Middle frontal gyrus (tissue), 1 donor: ENCODE data around the gene NPHP3.
"Not testable (repeated sequence)": the region's sequence is repeated elsewhere in the genome, so short reads cannot be mapped to it uniquely, and the experiment has no call there.

Experiments
- DNase-seq: peaks from one replicate; pipeline ENCODE4 v3.0.0-alpha.2; 2015; ENCODE audit warnings: low spot score; ENCODE audit errors: extremely low spot score

NPHP3 gene, protein sequence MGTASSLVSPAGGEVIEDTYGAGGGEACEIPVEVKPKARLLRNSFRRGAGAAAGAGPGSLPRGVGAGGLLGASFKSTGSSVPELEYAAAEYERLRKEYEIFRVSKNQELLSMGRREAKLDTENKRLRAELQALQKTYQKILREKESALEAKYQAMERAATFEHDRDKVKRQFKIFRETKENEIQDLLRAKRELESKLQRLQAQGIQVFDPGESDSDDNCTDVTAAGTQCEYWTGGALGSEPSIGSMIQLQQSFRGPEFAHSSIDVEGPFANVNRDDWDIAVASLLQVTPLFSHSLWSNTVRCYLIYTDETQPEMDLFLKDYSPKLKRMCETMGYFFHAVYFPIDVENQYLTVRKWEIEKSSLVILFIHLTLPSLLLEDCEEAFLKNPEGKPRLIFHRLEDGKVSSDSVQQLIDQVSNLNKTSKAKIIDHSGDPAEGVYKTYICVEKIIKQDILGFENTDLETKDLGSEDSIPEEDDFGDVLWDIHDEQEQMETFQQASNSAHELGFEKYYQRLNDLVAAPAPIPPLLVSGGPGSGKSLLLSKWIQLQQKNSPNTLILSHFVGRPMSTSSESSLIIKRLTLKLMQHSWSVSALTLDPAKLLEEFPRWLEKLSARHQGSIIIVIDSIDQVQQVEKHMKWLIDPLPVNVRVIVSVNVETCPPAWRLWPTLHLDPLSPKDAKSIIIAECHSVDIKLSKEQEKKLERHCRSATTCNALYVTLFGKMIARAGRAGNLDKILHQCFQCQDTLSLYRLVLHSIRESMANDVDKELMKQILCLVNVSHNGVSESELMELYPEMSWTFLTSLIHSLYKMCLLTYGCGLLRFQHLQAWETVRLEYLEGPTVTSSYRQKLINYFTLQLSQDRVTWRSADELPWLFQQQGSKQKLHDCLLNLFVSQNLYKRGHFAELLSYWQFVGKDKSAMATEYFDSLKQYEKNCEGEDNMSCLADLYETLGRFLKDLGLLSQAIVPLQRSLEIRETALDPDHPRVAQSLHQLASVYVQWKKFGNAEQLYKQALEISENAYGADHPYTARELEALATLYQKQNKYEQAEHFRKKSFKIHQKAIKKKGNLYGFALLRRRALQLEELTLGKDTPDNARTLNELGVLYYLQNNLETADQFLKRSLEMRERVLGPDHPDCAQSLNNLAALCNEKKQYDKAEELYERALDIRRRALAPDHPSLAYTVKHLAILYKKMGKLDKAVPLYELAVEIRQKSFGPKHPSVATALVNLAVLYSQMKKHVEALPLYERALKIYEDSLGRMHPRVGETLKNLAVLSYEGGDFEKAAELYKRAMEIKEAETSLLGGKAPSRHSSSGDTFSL (N-terminal part only)

DNA sequence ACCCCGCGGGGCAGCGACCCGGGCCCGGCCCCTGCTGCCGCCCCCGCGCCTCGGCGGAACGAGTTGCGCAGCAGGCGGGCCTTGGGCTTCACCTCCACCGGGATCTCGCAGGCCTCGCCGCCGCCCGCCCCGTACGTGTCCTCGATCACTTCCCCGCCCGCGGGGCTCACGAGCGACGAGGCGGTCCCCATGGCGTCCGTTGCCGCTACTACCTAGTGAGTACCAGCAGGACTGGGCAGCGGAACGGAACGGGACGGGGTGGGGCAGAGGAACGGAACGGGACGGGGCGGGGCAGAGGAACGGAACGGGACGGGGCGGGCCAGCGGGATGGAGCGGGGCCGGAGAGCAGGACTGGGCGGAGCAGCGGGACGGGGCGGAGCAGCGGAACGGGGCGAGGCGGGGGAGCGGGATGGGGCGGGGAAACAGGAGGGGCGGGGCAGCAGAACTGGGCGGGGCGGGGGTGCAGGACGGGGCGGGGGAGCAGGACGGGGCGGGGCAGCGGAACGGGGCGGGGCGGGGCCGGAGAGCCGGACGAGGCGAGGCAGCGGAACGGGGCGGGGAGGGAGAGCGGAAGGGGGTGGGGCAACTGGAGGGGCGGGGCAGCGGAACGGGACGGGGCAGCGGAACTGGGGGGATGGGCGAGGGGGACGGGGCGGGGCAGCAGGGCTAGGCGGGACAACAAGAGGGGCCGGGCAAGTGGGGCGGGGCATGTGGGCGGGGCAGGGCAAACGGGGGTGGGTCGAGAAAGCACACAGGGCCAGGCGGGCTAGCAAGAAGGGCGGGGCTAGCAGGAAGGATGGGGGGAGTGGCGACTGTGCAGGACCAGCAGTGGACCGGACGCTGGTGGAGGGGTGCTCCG lies at the start of gene NPHP3:
Gene NPHP3, minus strand, starts transcription at position 245 of the 859 bp plus-strand sequence. Its CDS starts 54 bp downstream, at position 191.
- DNase-seq, result peak; percentile 71

DNA sequence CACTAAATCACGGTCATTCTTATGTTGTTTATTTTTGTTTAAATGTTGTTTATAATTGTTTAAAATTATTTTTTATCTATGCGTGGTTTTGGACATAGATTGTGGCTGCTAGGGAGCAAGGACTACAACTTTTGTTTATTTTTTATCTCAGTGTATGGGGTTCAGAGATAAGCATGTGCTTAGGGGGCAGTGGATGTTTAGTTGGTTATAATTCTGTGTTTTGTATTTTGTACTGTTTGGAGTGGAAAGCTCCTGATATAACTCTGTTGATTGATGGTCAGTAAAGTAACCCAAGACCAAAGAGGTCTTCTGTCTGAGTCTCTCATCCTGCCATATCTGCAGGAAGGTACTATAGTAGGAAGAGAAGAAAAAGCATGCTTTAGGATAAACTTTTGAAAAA lies 36.5 kb upstream of the NPHP3 start:
- no peak for DNase-seq

DNA sequence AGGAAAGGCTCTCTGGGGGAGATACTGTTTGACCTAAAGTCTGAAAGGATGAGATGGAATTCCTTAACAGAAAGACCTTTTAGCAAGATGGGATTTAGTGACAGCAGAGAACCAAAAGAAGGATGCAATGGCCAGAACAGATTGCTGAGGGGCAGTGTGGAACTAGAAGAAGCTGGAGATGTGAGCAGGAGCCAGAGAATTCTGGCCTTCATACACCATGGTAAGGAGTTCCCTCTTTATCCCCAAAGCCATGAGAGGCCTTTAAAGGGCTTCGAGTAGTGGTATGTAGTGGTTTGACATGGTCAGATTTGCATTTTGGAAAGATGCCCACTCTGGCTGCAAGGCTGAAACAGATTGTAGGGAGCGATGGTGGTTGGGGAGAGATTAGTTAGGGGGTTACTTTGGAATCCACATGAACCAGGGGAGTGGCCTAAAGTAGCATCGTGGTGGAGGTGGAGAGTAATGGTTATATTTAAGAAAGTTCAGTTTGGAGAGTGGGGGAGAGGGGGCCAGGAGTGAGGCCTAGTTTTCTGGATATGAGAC lies 34.0 kb upstream of the NPHP3 start:
- no peak for DNase-seq

DNA sequence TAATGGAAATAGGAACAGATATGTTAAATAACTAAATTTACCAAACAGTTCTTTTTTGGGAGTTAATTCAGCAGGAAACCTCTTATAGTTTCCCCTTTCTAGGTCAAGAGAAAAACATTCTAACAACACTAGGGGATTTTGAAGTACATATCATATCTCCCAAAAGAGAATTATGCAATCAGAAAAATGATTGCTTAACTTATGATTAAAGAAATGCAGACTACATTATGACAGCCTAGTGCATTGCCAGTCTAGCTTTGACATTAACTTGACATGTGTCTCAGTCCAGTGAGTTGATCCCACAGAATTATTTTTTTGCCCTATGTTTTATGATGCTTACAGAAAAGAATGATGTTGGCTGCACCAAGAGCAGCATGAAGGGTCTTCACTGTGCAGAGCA lies 31.7 kb upstream of the NPHP3 start:
- no peak for DNase-seq

DNA sequence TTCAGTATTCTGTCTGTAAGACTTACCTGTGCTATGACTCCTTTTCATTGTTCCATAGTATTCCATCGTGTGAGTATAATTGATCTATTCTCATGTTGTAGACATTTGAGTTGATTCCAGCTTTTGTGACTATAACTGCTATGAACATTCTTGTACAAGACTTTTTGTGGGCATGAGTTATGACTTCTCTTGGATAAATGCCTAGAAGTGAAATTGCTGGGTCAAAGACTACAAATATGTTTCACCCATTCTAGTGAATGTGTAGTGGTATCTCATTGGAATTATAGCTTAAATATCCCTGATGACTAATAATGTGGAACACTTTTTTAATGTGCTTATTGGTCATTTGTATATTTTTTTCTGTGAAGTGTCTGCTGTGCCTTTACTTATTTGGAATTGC lies 27.6 kb upstream of the NPHP3 start:
- no peak for DNase-seq

DNA sequence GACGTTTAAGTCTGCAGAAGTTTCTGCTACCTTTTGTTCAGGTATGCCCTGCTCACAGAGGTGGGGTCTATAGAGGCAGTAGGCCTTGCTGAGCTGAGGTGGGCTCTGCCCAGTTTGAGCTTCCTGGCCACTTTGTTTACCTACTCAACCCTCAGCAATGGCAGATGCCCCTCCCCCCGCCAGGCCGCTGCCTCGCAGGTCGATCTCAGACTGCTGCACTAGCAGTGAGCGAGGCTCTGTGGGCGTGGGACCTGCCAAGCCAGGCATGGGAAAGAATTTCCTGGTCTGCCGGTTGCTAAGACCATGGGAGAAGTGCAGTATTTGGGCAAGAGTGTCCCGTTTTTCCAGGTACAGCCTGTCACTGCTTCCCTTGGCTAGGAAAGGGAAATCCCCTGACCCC lies 24.5 kb upstream of the NPHP3 start:
- DNase-seq, result not testable (repeated sequence)

DNA sequence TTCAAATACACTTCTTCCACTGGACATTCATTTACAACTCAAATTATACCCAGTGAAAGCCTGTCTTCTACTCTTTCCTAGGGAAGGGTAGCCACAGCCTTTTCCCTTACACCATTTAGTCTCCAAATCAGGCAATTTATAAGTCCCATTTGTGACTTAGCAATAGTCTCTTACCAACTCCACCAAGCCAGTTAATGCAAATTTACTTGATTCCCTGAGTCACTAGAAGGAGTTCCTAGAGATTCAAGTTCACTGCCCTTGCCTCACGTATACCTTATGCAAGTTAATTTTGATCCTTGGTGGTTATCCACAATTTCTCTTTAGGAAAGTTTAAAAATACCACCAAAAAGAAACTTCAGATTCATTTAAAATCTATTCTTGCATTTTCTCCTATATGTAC lies 16.1 kb upstream of the NPHP3 start:
- DNase-seq, result no peak

DNA sequence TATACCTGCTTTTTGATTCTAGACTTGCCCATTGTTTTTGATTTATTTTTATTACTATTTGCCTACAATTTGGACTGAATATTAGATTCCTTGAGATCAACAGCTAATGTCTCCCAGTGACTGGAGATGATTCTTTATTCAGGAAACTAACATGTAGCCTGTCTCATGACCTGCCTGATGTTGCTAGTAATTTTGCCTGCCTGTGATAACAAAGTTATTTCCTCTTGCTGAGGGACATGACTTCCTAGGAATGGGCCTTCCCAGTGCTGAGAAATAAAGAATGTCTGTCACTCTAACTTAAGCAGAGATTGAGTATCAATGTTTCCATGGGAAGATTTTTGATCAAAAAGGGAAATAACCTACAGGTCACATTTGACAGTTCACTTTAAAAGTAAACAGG lies 13.4 kb upstream of the NPHP3 start:
- DNase-seq, result no peak

DNA sequence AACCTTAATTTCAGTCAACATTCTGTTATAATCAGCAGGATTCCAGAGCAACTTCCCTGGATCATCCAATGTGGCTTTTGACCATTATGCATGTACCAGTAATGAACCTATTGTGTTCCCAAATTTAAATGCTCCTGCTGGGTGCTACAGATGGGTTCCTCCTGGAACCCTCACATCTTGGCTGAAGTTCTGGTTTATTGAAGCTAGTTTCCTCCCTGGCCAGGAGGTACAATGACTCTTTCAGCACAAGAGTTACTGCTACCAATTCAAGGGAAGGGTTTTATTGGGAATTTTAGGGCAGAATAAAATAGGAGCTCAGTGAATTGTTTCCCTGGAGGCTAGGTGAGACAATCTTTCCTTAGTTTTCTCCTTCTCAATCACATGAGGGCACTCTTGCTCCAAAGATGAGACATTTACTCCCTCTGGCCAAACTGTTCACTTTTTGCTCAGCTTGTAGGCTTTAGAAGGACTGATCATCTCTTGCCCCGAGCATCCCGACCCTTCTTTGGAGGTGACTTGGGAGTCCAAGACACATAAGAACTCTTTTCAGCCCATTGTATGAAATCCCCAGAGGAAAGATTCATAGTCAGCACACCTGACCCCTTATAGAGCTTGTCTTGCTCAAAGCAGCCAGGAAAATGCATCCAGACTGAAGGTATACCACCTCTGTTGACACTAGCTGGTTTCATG lies 8.8 kb upstream of the NPHP3 start:
- DNase-seq, result no peak

DNA sequence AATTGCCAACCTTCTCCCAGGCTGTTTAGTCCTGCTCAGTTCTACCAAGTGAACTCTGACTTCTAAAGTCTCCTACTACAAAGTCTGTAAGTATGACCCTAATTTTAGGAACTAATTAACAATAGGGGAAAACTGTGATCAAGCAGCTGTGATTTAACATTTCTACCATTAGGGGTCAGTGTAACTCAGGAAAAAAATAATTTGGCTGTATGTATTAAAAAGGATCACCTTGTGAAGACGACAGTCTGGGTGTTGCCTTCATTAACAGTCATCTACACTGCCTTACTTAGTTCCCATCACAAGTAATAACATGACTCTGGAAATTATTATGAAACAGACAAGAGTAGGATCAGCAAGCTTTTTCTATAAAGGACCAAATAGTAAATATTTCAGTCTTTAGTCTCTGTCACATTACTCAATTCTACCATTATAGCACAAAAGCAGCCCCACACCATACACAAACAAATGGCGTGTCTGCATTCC lies 4.2 kb upstream of the NPHP3 start:
- DNase-seq, result no peak

DNA sequence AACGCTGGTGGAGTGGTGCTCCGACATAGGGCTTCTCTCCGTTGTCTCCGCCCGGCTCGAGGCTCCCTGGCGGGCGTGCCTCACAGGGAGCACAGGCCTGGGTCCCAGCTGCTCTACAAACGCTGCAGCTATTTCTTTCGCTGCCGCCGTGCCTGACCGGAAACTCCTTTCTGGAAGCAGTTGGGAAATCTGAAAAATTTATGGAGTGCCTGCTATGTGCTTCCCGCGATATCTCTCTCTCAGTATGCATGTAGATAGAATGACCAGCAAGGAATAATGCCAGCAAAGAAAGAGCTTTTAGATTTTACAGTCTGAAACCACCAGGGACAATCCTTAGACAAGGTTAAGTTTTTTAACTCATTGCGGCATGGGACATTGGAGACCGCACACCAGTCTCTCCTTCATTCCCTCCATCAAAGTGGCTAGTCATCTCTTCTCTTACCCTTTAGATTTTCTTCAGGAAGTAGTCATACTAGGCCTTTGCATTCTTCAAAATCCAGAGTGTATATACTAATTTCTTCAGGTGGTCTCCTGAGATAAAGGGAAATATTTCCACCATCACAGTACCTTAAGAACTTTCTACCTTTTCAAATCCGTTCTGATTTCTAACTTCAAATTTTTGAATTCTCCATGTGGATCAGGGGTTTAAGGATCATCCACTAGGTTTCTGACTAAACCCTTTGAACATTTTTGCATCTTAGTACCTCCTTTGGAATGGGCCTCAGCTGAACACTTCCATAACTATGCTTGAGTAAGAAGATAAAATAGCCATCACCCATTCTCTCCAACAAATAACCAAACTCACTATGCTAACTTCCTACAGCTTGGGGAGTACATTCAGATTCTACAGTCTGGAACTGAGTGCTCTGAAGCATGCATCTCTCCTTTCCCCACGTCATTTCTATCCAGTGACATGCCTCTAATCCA lies 1.1 kb upstream of the NPHP3 start:
- DNase-seq, result no peak

DNA sequence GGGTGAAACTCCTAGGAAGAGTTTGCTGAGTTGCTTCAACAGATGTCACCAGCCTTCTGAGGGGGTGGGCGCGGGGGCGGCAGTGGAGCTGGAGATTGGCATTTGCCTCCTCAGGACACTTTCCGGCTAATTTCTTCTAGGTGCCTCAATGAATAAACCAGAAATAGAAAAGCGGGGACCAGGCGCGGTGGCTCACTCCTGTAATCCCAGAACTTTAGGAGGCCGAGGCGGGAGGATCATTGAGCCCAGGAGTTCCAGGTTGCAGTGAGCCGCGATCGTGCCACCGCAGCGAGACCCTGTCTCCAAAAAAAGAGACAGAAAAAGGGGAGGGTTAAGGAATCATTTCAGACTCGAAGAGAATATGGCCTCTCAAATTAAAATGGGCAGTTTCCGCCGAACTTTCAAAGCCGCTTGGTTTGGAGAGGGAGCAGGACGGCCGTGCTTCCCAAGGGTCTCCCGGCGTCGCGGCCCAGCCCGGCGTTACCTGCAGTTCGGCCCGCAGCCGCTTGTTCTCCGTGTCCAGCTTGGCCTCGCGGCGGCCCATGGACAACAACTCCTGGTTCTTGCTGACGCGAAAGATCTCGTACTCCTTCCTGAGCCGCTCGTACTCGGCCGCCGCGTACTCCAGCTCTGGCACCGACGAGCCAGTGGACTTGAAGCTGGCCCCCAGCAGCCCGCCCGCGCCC lies 587 bp downstream of the NPHP3 start:
- DNase-seq, result no peak

DNA sequence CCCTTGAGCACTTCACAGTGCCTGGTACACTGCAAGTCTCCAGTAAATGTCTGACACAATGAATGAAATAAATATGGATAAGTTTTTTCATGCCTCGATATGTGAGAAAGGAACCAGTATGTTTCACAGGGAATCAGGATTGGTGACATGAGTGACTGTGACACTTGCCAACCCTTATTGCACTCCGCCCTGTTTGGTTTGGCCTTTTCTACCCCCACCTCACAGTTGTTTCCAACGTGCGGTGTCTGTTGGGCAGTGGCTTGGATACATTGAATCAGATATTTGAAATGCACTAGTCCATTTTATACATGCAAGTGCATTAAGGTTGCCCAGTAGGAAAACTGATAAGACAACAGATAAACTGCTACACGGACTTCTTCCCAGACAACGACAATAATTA lies 2.0 kb downstream of the NPHP3 start:
- no peak for DNase-seq

DNA sequence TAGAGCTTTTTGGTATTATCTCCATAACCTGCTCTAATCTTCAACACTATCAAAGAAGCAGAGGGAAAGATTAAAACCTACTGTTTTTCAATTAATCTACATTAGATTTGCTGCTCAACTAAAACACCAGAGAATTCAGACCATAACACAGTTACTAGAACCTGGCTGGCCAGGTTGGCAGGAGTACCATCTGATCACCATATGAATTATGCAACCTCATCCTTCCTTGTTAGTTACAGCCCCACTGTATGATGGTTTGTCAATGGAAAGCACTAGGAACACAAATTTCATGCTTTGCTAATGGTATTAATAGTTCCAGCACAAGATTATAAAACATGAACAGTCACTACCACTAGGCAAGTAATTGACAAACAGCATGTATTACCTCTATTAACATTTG lies 5.8 kb downstream of the NPHP3 start:
- DNase-seq, result no peak

DNA sequence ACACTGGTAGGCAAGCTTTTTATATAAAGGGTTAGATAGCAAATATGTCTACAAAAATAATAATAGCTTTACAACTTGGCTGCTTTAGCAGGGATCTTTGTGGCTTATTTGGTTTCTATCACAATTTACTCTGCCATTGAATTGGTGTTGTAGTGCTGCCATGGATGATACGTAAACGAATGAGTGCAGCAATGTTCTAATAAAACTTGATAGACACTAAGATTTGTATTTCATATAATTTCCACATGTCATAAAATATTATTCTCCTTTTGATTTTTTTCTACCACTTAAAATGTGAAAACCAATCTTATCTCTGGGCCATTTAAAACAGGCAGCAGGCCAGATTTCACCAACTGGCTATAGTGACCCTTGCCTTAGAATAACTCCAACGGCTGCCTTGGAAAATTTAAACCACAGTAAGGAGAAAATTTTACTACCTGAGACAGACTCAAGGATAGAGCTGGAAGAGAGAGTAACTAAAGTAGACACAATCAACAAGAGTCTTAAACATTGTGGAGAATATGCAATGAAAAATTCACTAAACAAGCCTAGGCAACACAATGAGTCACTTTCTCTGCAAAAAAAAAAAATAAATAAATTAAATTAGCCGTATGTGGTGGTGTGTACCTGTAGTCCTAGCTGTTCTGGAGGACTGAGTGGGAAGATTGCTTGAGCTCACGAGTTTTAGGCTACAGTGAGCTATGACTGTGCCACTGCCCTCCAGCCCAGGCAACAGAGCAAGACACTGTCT lies 8.1 kb downstream of the NPHP3 start:
- no peak for DNase-seq

DNA sequence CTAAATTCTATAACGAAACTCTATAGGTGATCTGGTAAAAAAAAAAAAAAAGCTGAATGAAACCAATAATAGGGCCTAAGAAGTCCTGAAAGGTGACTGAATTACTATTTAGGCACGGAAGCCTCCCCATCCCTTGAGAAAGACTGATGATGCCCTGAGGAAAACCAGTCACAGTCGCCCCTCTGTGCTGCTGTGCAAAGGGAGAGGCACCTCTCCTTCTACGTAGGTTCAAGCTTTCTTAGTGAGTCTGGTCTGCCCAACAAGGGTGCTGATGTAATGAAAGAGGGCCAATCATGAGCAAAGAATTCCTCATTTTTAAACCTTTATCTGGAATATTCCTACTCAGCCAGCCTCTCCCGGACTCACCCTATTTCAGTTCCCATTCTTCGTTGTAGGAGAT lies 11.9 kb downstream of the NPHP3 start:
- no peak for DNase-seq

DNA sequence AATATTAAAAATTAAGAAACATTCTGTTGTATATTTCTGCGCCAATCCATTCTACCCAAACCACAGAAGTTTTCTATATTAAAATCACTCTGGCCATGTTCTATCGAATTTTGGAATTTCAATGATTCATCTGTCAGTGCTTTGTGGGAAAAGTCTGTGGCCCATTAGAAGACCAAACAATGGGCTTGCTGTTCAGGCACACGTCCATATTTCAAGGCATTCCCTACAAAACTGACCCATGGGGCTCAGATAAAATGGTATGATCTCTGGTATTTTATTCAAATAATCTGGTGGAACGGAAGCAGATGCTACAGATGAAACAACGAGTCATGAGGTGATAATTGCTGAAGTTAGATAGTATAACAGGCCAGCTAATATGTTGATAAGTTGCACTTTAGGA lies 12.4 kb downstream of the NPHP3 start:
- no peak for DNase-seq
